ENCODE results near the gene PDZD2. TPM values are rescaled to one million over a fixed set of nuclear protein-coding genes. Genes with fewer than 3 reads are reported as not detected.

PDZD2 gene
- polyA plus RNA-seq, 6 donors from 2014 or later, result 0.05 to 0.24 (median 0.06) TPM; not detected in 1

GRCh38 chr5:31887556-31887955 is 248.6 kb downstream of the PDZD2 start:
- Mint-ChIP-seq H3K27ac (no peak overlapping the region), H3K36me3 (no peaks in the 10 kb centered on the region), H3K9me3 (peaks cover 0 to 3% (median 0%) of the 10 kb centered on the region in 7 donors), H3K27me3 (peaks cover 0 to 5% (median 5%) of the 10 kb centered on the region in 3 donors), H3K4me3 (no peak overlapping the region), H3K4me1 (no peaks in the 10 kb centered on the region)
- no peak for ATAC-seq (ENCODE audit: low read depth in 2 of 2)
- no peak for DNase-seq

GRCh38 chr5:31888564-31888963 is 249.6 kb downstream of the PDZD2 start:
- Mint-ChIP-seq H3K4me1 (no peaks in the 10 kb centered on the region), H3K27me3 (peaks cover 0 to 5% (median 5%) of the 10 kb centered on the region in 3 donors), H3K9me3 (peaks cover 0 to 3% (median 0%) of the 10 kb centered on the region in 7 donors), H3K4me3 (no peak overlapping the region), H3K36me3 (no peaks in the 10 kb centered on the region), H3K27ac (no peak overlapping the region)
- ATAC-seq (ENCODE audit: low read depth in 2 of 2) (no peak), DNase-seq (no peak)

DNA sequence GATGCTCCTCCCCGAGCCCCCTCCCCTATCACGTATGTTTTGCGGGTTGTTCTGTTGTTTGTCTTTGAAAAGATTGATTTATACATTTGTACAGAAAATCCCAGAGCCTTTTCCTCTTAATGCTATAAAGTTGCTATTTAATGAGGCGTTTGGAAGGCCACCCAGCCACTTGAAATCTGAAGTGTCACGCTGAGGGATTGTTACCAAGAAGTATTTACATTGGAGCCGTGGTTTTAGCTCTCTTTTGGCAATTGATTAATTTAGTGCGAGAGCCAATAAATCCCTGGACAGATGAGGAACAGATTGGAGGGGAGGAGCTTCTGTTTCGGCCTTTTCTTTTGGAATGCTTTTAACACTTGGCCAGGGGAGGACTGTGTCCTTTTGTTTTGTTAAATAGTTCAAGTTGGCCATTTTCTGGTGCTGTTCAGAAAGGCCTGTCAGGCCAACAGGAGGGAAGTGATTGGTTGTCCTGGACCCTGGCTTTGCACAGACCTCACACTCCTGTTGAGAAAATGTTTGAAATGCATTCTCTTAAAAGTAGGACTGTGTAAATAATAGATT is 250.2 kb downstream of the PDZD2 start:
- H3K27me3 Mint-ChIP-seq, result peaks cover 0 to 5% (median 5%) of the 10 kb centered on the region in 3 donors
- DNase-seq, result no peak
- no peak overlapping the region for H3K27ac Mint-ChIP-seq
- no peaks in the 10 kb centered on the region for H3K4me1 Mint-ChIP-seq
- no peak overlapping the region for H3K4me3 Mint-ChIP-seq
- no peaks in the 10 kb centered on the region for H3K36me3 Mint-ChIP-seq
- ATAC-seq (ENCODE audit: low read depth in 2 of 2), result no peak
- peaks cover 0 to 3% (median 0%) of the 10 kb centered on the region in 7 donors for H3K9me3 Mint-ChIP-seq

DNA sequence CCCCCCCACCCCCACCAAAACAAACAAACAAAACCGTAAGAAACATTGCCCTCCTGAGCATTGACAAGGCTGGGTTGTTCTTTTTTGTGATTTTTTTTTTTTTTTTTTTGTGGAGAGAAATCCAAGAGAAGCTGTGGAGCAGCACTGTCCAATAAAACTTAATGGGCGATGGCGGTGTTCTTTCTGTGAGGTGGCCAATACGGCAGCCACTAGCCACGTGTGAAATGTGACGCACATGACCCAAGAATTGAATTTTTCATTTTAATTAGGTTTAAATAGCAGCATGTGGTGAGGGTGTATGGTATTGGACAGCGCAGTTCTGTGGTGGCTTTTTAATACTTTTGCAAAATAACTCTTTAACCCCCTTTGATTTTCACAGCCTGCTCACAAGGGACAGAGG is 251.1 kb downstream of the PDZD2 start:
- H3K27me3 Mint-ChIP-seq, result peaks cover 0 to 5% (median 5%) of the 10 kb centered on the region in 3 donors
- H3K36me3 Mint-ChIP-seq, result no peaks in the 10 kb centered on the region

DNA sequence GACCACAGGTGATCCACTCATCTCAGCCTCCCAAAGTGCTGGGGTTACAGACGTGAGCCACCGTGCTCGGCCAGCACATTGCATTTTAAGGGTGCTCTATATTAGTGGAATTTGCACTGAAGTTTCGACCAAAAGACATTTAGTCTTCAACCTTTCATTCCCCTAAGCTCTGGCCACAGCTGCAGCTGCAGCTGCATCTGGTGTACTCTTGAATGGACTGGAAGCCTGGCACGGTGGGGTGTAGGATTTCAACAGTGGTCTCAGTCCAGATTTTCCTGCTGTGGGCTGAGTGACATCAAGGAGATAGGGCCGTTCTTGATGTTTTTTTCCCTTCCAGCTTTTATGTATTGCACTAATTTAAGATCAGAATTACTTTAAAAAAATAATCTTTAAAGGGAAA is 255.2 kb downstream of the PDZD2 start:
- Mint-ChIP-seq H3K4me1 (no peaks in the 10 kb centered on the region), H3K36me3 (no peaks in the 10 kb centered on the region), H3K4me3 (no peak overlapping the region), H3K27ac (no peak overlapping the region), H3K9me3 (peaks cover 0 to 3% (median 0%) of the 10 kb centered on the region in 7 donors), H3K27me3 (no peaks in the 10 kb centered on the region)
- no peak for DNase-seq
- ATAC-seq (ENCODE audit: low read depth in 2 of 2), result no peak

More for the DNA sequence above, 251.1 kb downstream of the PDZD2 start:
- H3K4me3 Mint-ChIP-seq, result no peak overlapping the region
- peak overlapping the region in 1 of 6 donors; percentile 60 for H3K27ac Mint-ChIP-seq
- DNase-seq (no peak), ATAC-seq (ENCODE audit: low read depth in 2 of 2) (no peak)
- H3K4me1 Mint-ChIP-seq, result no peaks in the 10 kb centered on the region
- peaks cover 0 to 3% (median 0%) of the 10 kb centered on the region in 7 donors for H3K9me3 Mint-ChIP-seq

GRCh38 chr5:31895199-31895820 is 256.4 kb downstream of the PDZD2 start:
- no peaks in the 10 kb centered on the region for H3K36me3 Mint-ChIP-seq
- no peaks in the 10 kb centered on the region for H3K4me1 Mint-ChIP-seq
- H3K27me3 Mint-ChIP-seq, result no peaks in the 10 kb centered on the region
- no peak for DNase-seq
- H3K4me3 Mint-ChIP-seq, result no peak overlapping the region
- no peak for ATAC-seq (ENCODE audit: low read depth in 2 of 2)
- peaks cover 0 to 3% (median 0%) of the 10 kb centered on the region in 7 donors for H3K9me3 Mint-ChIP-seq
- H3K27ac Mint-ChIP-seq, result no peak overlapping the region

DNA sequence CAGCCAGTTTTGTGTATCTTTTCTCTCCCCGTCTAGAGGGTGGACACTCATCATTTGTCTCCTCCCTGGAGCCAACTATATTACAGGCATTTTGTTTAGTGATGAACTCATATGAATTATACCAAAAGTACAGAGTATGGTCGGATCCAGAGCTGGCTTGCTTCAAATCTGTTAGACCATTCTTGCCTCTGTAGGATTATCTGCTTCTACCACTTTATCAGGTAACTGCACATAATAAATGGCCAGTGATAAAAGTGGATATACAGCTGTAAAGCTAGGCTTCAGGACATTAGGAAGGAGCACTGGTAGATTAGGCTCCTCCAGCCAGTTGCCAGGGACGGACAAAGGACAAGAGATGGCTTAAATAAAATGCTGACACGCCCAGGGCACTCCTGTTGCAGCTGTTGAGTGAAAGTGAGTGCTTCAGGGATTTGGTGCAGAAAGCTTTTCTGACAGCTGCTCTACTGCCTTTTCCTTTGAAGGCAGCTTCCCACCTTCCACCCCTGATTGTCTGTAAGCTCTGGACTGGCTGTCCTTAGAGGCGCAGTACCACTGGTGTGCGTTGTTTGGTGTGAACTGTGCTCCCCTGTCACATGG is 259.2 kb downstream of the PDZD2 start:
- ATAC-seq (ENCODE audit: low read depth in 2 of 2), result no peak
- DNase-seq, result no peak

DNA sequence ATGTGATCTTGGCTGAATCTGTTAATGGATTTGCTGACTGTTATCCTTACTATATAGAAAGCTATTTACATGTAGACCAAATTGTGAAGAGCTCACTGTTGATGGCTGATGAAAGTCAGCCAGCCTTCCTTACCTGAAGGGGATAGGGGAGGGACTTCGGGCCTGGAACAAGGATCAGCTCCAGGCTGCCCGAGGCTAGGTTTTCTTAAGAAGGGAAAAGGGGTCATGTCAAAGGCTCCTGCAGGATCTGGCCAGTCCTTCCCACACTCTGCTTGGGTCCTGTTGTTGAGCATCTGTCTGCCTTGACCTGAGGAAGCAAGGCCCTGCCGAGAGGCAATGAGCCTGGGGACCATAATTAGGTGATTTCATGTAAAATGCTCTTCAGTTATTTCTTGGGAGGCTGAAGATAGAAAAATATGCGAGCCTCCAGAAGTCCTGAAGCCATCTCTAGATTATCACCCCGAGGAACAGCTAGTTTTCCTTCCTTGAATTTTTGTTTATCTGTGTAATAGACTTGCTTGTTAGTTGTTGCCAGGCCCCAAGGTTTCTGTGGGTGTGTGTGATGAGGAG is 261.4 kb downstream of the PDZD2 start:
- Mint-ChIP-seq H3K4me3 (no peak overlapping the region), H3K27ac (no peak overlapping the region), H3K27me3 (peaks cover 0 to 3% (median 0%) of the 10 kb centered on the region in 3 donors), H3K9me3 (peaks cover 0 to 6% (median 0%) of the 10 kb centered on the region in 7 donors), H3K36me3 (no peaks in the 10 kb centered on the region), H3K4me1 (no peaks in the 10 kb centered on the region)
- no peak for DNase-seq
- no peak for ATAC-seq (ENCODE audit: low read depth in 2 of 2)

More for the DNA sequence above, 259.2 kb downstream of the PDZD2 start:
- Mint-ChIP-seq H3K9me3 (peaks cover 0 to 1% (median 0%) of the 10 kb centered on the region in 7 donors), H3K4me1 (no peaks in the 10 kb centered on the region), H3K27me3 (no peaks in the 10 kb centered on the region), H3K4me3 (no peak overlapping the region), H3K27ac (no peak overlapping the region), H3K36me3 (no peaks in the 10 kb centered on the region)

GRCh38 chr5:31901807-31902530 is 263.0 kb downstream of the PDZD2 start:
- peaks cover 0 to 6% (median 0%) of the 10 kb centered on the region in 7 donors for H3K9me3 Mint-ChIP-seq
- no peaks in the 10 kb centered on the region for H3K4me1 Mint-ChIP-seq
- H3K27me3 Mint-ChIP-seq, result peaks cover 0 to 4% (median 0%) of the 10 kb centered on the region in 3 donors
- H3K27ac Mint-ChIP-seq, result no peak overlapping the region
- no peak overlapping the region for H3K4me3 Mint-ChIP-seq
- H3K36me3 Mint-ChIP-seq, result no peaks in the 10 kb centered on the region
- no peak for ATAC-seq (ENCODE audit: low read depth in 2 of 2)
- DNase-seq, result no peak

DNA sequence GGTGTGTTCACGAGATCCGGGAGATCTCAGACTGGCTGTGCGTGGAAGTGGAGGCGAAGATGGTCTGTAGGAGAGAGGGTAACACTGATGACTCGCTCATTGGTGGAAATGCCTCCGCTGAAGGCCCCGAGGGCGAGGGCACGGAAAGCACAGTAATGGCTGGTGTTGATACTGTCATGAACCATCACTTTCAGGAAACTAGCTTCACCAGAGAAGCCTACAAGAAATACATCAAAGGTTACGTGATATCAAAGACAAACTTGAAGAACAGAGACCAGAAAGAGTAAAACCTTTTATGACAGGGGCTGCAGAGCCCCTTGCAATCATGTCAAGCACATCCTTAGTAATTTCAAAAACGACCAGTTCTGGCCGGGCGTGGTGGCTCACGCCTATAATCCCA is 269.5 kb downstream of the PDZD2 start:
- no peak overlapping the region for H3K4me3 Mint-ChIP-seq
- no peak for ATAC-seq (ENCODE audit: low read depth in 2 of 2)
- H3K27ac Mint-ChIP-seq, result no peak overlapping the region
- H3K36me3 Mint-ChIP-seq, result no peaks in the 10 kb centered on the region
- no peaks in the 10 kb centered on the region for H3K4me1 Mint-ChIP-seq
- H3K27me3 Mint-ChIP-seq, result peaks cover 0 to 4% (median 0%) of the 10 kb centered on the region in 3 donors
- no peak for DNase-seq
- H3K9me3 Mint-ChIP-seq, result peaks cover 0 to 6% (median 0%) of the 10 kb centered on the region in 7 donors

DNA sequence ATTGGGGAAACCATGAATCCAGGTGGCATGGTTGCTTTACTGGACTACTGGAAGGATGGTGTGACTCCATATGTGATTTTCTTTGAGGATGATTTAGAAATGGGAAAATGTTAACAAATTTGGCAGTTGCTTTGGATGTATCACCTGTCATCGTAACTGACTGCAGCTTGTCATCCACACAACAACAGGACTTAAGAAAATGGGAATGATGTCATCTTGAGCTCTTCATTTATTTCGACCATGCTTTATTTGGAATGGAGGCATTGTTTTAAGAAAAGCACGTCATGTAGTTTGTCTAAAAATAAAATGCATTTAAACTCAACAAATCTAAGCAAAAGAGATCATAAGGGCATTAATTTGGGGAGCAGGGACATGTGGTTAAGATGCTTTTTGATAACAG is 270.1 kb downstream of the PDZD2 start:
- H3K4me3 Mint-ChIP-seq, result no peak overlapping the region
- H3K9me3 Mint-ChIP-seq, result peaks cover 0 to 6% (median 0%) of the 10 kb centered on the region in 7 donors
- no peaks in the 10 kb centered on the region for H3K4me1 Mint-ChIP-seq
- peaks cover 0 to 4% (median 0%) of the 10 kb centered on the region in 3 donors for H3K27me3 Mint-ChIP-seq
- DNase-seq, result no peak
- no peaks in the 10 kb centered on the region for H3K36me3 Mint-ChIP-seq
- no peak overlapping the region for H3K27ac Mint-ChIP-seq
- ATAC-seq (ENCODE audit: low read depth in 2 of 2), result no peak

DNA sequence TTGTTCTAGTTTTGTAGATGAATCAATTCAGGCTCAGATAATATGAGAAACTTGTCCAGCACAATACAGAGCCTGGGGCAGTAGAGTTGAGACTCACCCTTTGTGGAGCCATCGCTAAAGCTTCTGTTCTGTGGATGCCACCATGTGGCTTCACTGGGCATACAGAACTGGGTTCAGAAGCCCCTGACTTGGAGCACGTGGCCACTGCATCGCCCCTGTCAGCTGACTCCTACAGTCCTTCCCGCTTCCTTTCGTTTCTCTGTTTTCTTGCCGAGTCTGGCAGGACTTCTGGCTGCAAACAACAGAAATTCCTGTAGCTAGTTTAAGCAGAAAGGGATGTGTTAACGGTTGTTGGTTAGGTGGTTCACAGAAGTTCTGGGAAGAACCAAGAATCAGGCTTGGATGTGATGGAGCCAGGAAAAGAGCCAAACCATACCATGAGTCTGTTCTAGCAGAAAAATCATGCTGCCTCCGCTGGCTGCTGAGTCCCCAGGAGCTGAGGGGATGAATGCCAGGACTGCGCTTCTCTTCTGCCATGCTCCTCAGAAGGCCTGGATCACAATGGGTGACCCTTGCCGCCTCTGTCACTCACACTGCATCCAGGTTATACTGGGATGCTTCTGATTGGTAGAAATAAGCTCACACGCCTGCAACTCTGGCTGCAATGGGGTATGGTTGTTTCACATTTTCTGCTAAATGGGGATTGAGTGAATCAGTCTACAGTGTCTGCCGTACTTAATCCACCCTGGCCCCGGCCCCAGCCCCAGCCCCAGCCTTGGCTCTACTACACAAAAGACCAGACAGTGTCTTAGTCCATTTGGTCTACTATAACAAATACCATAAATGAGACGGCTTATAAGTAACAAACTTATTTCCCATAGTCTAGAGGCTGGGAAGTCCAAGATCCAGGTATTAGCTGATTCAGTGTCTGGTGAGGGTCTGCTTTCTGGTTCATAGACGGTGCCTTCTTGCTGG is 272.6 kb downstream of the PDZD2 start:
- Mint-ChIP-seq H3K27me3 (peaks cover 0 to 7% (median 0%) of the 10 kb centered on the region in 3 donors), H3K27ac (no peak overlapping the region), H3K36me3 (no peaks in the 10 kb centered on the region), H3K9me3 (peaks cover 0 to 4% (median 0%) of the 10 kb centered on the region in 7 donors), H3K4me1 (no peaks in the 10 kb centered on the region), H3K4me3 (no peak overlapping the region)
- no peak for ATAC-seq (ENCODE audit: low read depth in 2 of 2)
- no peak for DNase-seq
